ENCODE data around the gene SRPK2. TPM values are rescaled to one million over a fixed set of nuclear protein-coding genes. Genes with fewer than 3 reads are reported as not detected.
A peak's percentile ranks its signal among the peaks of the same experiment; 100 is the strongest.

SRPK2 gene
- total RNA-seq, 1 experiment from 2014 or later: 59.8 TPM

DNA sequence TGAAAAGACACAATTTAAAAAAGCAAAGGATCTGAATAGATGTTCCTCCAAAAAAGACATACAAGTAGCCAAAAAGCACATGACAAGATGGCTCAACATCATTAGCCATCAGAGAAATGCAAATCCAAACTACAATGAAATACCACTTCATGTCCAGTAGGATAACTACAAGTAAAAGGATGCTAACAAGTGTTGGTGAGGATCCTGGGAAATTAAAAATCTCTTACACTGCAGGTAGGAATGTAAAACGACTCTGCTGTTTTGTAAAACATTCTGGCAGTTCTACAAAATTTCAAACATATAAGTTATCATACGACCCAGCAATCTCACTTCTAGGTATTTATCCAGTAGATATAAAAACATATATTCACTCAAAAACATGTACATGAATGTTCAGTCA lies 161.3 kb downstream of the SRPK2 start:
- Histone ChIP-seq H3K4me3 (ENCODE audit: low read depth, low read length, poor library complexity, severe bottlenecking) (no peak overlapping the region), H3K9me3 (ENCODE audit: low read depth, low read length, poor library complexity, severe bottlenecking) (peaks cover 8% of the 10 kb centered on the region), H3K27me3 (replicated peaks; ENCODE audit: insufficient read depth, low read depth, low read length, poor library complexity) (no peaks in the 10 kb centered on the region), H3K36me3 (ENCODE audit: insufficient read depth, low read length, poor library complexity, severe bottlenecking) (peaks cover 5% of the 10 kb centered on the region), H3K27ac (ENCODE audit: low read depth, low read length, poor library complexity, severe bottlenecking) (no peak overlapping the region), H3K4me1 (ENCODE audit: insufficient read depth, low read length, poor library complexity, severe bottlenecking) (peaks cover 39% of the 10 kb centered on the region)
- no peak for TF ChIP-seq EZH2 (IDR thresholded peaks at IDR 0.05; ENCODE audit: borderline replicate concordance, low read depth, low read length, poor library complexity, severe bottlenecking)
- TF ChIP-seq, protein P1, sequence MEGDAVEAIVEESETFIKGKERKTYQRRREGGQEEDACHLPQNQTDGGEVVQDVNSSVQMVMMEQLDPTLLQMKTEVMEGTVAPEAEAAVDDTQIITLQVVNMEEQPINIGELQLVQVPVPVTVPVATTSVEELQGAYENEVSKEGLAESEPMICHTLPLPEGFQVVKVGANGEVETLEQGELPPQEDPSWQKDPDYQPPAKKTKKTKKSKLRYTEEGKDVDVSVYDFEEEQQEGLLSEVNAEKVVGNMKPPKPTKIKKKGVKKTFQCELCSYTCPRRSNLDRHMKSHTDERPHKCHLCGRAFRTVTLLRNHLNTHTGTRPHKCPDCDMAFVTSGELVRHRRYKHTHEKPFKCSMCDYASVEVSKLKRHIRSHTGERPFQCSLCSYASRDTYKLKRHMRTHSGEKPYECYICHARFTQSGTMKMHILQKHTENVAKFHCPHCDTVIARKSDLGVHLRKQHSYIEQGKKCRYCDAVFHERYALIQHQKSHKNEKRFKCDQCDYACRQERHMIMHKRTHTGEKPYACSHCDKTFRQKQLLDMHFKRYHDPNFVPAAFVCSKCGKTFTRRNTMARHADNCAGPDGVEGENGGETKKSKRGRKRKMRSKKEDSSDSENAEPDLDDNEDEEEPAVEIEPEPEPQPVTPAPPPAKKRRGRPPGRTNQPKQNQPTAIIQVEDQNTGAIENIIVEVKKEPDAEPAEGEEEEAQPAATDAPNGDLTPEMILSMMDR (conservative IDR thresholded peaks at IDR 0.05; ENCODE audit: low read depth, low read length): no peak
- CTCF ChIA-PET: no interaction called here
- no TSS peak for BruUV-seq (replicated peaks)
- no peak for DNase-seq (ENCODE audit: low spot score)
- POLR2A ChIA-PET (ENCODE audit: low non-redundant PET): no interaction called here
- intact Hi-C loops (cut with micrococcal nuclease; ENCODE audit: unreplicated experiment): no loop called here

GRCh38 chr7:105224884-105225651 lies 163.7 kb downstream of the SRPK2 start:
- peaks cover 5% of the 10 kb centered on the region for H3K36me3 ChIP-seq (ENCODE audit: insufficient read depth, low read length, poor library complexity, severe bottlenecking)
- TF ChIP-seq, protein P1 (conservative IDR thresholded peaks at IDR 0.05; ENCODE audit: low read depth, low read length): no peak
- TF ChIP-seq EZH2 (IDR thresholded peaks at IDR 0.05; ENCODE audit: borderline replicate concordance, low read depth, low read length, poor library complexity, severe bottlenecking): no peak
- H3K4me3 ChIP-seq (ENCODE audit: low read depth, low read length, poor library complexity, severe bottlenecking): no peak overlapping the region
- ChIA-PET CTCF (interaction anchor here (0.6 kb wide), 1 partner anchor 26 kb away, joined by 4 read pairs; no protein-coding TSS in a partner anchor), POLR2A (ENCODE audit: low non-redundant PET) (no interaction called here)
- peak; percentile 82 for DNase-seq (ENCODE audit: low spot score)
- H3K9me3 ChIP-seq (ENCODE audit: low read depth, low read length, poor library complexity, severe bottlenecking): peaks cover 8% of the 10 kb centered on the region
- intact Hi-C loops (cut with micrococcal nuclease; ENCODE audit: unreplicated experiment): no loop called here
- peaks cover 45% of the 10 kb centered on the region for H3K4me1 ChIP-seq (ENCODE audit: insufficient read depth, low read length, poor library complexity, severe bottlenecking)
- peak overlapping the region; percentile 25 for H3K27ac ChIP-seq (ENCODE audit: low read depth, low read length, poor library complexity, severe bottlenecking)
- BruUV-seq (replicated peaks): TSS peak; percentile 56
- H3K27me3 ChIP-seq (replicated peaks; ENCODE audit: insufficient read depth, low read depth, low read length, poor library complexity): no peaks in the 10 kb centered on the region

DNA sequence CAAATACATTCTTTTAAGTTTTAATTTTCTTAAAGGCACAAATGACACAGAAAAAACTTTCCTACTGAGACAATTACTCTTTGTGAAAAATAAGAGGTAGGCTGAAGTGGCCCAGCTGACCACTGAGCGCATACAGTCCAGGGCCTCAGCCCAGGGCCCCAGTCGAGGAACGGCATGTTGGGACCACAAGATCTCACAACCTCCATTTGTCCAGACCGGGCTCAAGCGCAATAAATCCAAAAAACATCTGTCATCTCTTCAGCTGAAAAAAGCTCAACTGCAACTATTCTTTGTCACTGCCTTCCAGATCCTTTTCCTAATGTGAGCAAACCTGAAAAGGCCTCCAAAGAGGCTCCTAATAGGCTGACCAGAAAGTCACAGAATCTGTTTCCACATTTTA lies 165.8 kb downstream of the SRPK2 start:
- Histone ChIP-seq H3K36me3 (ENCODE audit: insufficient read depth, low read length, poor library complexity, severe bottlenecking) (peaks cover 5% of the 10 kb centered on the region), H3K4me1 (ENCODE audit: insufficient read depth, low read length, poor library complexity, severe bottlenecking) (peaks cover 37% of the 10 kb centered on the region), H3K27ac (ENCODE audit: low read depth, low read length, poor library complexity, severe bottlenecking) (peak overlapping the region; percentile 19), H3K4me3 (ENCODE audit: low read depth, low read length, poor library complexity, severe bottlenecking) (no peak overlapping the region), H3K9me3 (ENCODE audit: low read depth, low read length, poor library complexity, severe bottlenecking) (peaks cover 8% of the 10 kb centered on the region), H3K27me3 (replicated peaks; ENCODE audit: insufficient read depth, low read depth, low read length, poor library complexity) (no peaks in the 10 kb centered on the region)
- no peak for DNase-seq (ENCODE audit: low spot score)
- intact Hi-C loops (cut with micrococcal nuclease; ENCODE audit: unreplicated experiment): no loop called here
- ChIA-PET POLR2A (ENCODE audit: low non-redundant PET) (no interaction called here), CTCF (no interaction called here)
- BruUV-seq (replicated peaks): no TSS peak
- no peak for TF ChIP-seq EZH2 (IDR thresholded peaks at IDR 0.05; ENCODE audit: borderline replicate concordance, low read depth, low read length, poor library complexity, severe bottlenecking)
- TF ChIP-seq, protein P1 (conservative IDR thresholded peaks at IDR 0.05; ENCODE audit: low read depth, low read length): no peak
